K562 (cell line): Measurements from ENCODE around the gene PHYKPL. TPM values are rescaled to one million over a fixed set of nuclear protein-coding genes. Genes with fewer than 3 reads are reported as not detected.

Experiments used
- ATAC-seq: fragments of 200-7000 bp; cut with Tn5 transposase; 3 replicates; pipeline ENCODE4 v1.9.1; 2020; ENCODE audit warnings: moderate library complexity
- BruUV-seq: library from RNA; stranded (reverse); fragments of 400-500 nt; replicated peaks from 2 replicates; lab custom pipeline; 2021; lab: Mats Ljungman, UMichigan
- CTCF ChIA-PET: fragments of 300-600 bp; formaldehyde crosslinking; extraction: SDS; loops from one replicate; lab custom pipeline; 2021; ENCODE audit warnings: low intra/inter-chr PET ratio; lab: Yijun Ruan, JAX
- POLR2A ChIA-PET: fragments of 300-600, 350-650 bp; sonication (Branson Sonifier 250); formaldehyde crosslinking; extraction: SDS; loops from one replicate; lab custom pipeline; 2021; ENCODE audit warnings: antibody characterized with exemption, inconsistent platforms; lab: Yijun Ruan, JAX
- DNase-seq, 4 experiments: peaks; one replicate each; pipeline versions ENCODE4 v3.0.0 to v3.0.0-alpha.2; 2011 to 2018; ENCODE audit warnings: low spot score in 3 of 4, mixed read lengths in 3 of 4; ENCODE audit errors: extremely low read depth in 1 of 4
- FAIRE-seq: peaks from 2 replicates; lab custom pipeline; 2011; peaks lifted over from hg19 to GRCh38; lab: Jason Lieb, UNC
- H2AFZ ChIP-seq: 2 replicates; pipeline ENCODE4 v1.6.0; 2011; ENCODE audit warnings: low read depth, low read length, control low read depth, inconsistent platforms
- H3K27ac ChIP-seq: fragments of 200-600 bp; 3 replicates; pipeline ENCODE4 v1.8.0; 2011; ENCODE audit warnings: low read depth, mild to moderate bottlenecking, control low read depth, inconsistent platforms, low read length, moderate library complexity, mixed read lengths; ENCODE audit errors: extremely low read depth
- H3K27me3 ChIP-seq, 2 experiments: fragments of 300-600 bp in 1 of 2; 2 replicates in 1 of 2; 3 replicates in 1 of 2; pipeline versions ENCODE4 v1.6.0 to v1.8.0; 2011; ENCODE audit warnings: inconsistent platforms in 2 of 2, low read length in 2 of 2, mild to moderate bottlenecking in 1 of 2, mixed read lengths in 1 of 2, moderate library complexity in 1 of 2; ENCODE audit not compliant: control insufficient read depth in 2 of 2, insufficient read depth in 2 of 2
- H3K36me3 ChIP-seq: fragments of 300-600 bp; 3 replicates; pipeline ENCODE4 v1.8.0; 2011; ENCODE audit warnings: mild to moderate bottlenecking, low read length, inconsistent platforms; ENCODE audit not compliant: control insufficient read depth, insufficient read depth
- H3K4me1 ChIP-seq, 2 experiments: fragments of 200-600 bp in 1 of 2; replicated peaks in 1 of 2; 2 replicates in 1 of 2; 3 replicates in 1 of 2; pipeline versions ENCODE4 v1.5.1 to v1.8.0; 2011; ENCODE audit warnings: inconsistent platforms in 2 of 2, low read length in 2 of 2, mild to moderate bottlenecking in 1 of 2, mixed read lengths in 1 of 2, moderate library complexity in 1 of 2; ENCODE audit not compliant: control insufficient read depth in 2 of 2, insufficient read depth in 2 of 2
- H3K4me2 ChIP-seq: 2 replicates; pipeline ENCODE4 v1.6.1; 2011; ENCODE audit warnings: low read length, control low read depth, inconsistent platforms, mixed read lengths; ENCODE audit not compliant: insufficient read depth
- H3K4me3 ChIP-seq: fragments of 200-600 bp; sonication (generic), shearing (Covaris generic); 2 replicates; pipeline ENCODE4 v1.5.1; 2016; ENCODE audit warnings: control low read depth, inconsistent platforms
- H3K79me2 ChIP-seq: fragments of 200-600 bp; 3 replicates; pipeline ENCODE4 v1.8.0; 2011; ENCODE audit warnings: low read length, inconsistent platforms; ENCODE audit not compliant: control insufficient read depth, insufficient read depth
- H3K9ac ChIP-seq, 2 experiments: 2 replicates each; pipeline versions ENCODE4 v1.6.0 to v1.6.1; 2011; ENCODE audit warnings: low read depth in 2 of 2, low read length in 2 of 2, control low read depth in 1 of 2, inconsistent platforms in 1 of 2, mild to moderate bottlenecking in 1 of 2, mixed read lengths in 1 of 2; ENCODE audit not compliant: insufficient read depth in 1 of 2
- H3K9me1 ChIP-seq: one replicate; pipeline ENCODE4 v1.6.0; 2011; ENCODE audit warnings: inconsistent platforms, mild to moderate bottlenecking, low read length, moderate library complexity; ENCODE audit not compliant: control insufficient read depth, insufficient read depth
- H3K9me3 ChIP-seq: replicated peaks from 2 replicates; pipeline ENCODE4 v1.5.1; 2011; ENCODE audit warnings: low read depth, low read length, inconsistent platforms; ENCODE audit not compliant: control insufficient read depth, insufficient read depth
- H4K20me1 ChIP-seq: replicated peaks from 2 replicates; pipeline ENCODE4 v1.6.1; 2011; ENCODE audit warnings: low read length, inconsistent platforms, mixed read lengths; ENCODE audit not compliant: control insufficient read depth, insufficient read depth
- NFYB ChIP-seq: IDR thresholded peaks from 2 replicates; pipeline ENCODE4 v1.6.1; 2011; ENCODE audit warnings: mild to moderate bottlenecking, moderate library complexity; ENCODE audit not compliant: insufficient read length; ENCODE audit errors: extremely low read depth
- PHF20 ChIP-seq: fragments of 450-650 bp; IDR thresholded peaks from 2 replicates; pipeline ENCODE4 v1.6.1; 2018; ENCODE audit not compliant: partially characterized antibody
- SPI1 ChIP-seq: IDR thresholded peaks from 2 replicates; pipeline ENCODE4 v1.6.1; 2011; ENCODE audit warnings: low read depth, low read length, control low read depth, borderline replicate concordance
- SREBF2 ChIP-seq: sonication (generic); formaldehyde crosslinking; IDR thresholded peaks from 2 replicates; pipeline ENCODE4 v1.4.0; 2020; ENCODE audit warnings: mild to moderate bottlenecking, missing genetic modification reagents
- ZBTB17 ChIP-seq: fragments of 450-650 bp; formaldehyde crosslinking; IDR thresholded peaks from 2 replicates; pipeline ENCODE4 v1.4.0; 2020; ENCODE audit warnings: mild to moderate bottlenecking
- ZC3H4 ChIP-seq: sonication (generic); formaldehyde crosslinking; IDR thresholded peaks from 2 replicates; pipeline ENCODE4 v1.9.0; 2021; ENCODE audit warnings: missing genetic modification reagents, borderline replicate concordance
- ZEB2 ChIP-seq: fragments of 450-650 bp; IDR thresholded peaks from 2 replicates; pipeline ENCODE4 v1.6.1; 2016
- ZNF592 ChIP-seq: fragments of 450-650 bp; IDR thresholded peaks from 2 replicates; pipeline ENCODE4 v1.6.1; 2017; ENCODE audit warnings: antibody characterized with exemption, mild to moderate bottlenecking
- WGBS: fragments of 100-300 bp; shearing (Covaris generic); methylation state at CpG from one replicate; pipeline ENCODE4 v1.1.6; 2016; ENCODE audit warnings: low coverage, mixed read lengths; ENCODE audit not compliant: insufficient coverage; ENCODE audit errors: missing lambda C conversion rate; 5-methylcytosine and 5-hydroxymethylcytosine counted together
- in situ Hi-C: fragments of 300-500 bp; cut with MboI; formaldehyde crosslinking; loops from 4 replicates; pipeline ENCODE4 v1.15.0; 2018; ENCODE audit warnings: inconsistent platforms, mixed read lengths
- intact Hi-C: fragments of 100-400 bp; cut with micrococcal nuclease; formaldehyde crosslinking; loops from 2 replicates; pipeline ENCODE4 v1.14.2; 2022
- polyA plus RNA-seq, 8 experiments: library from polyadenylated mRNA; depleted of rRNA in 4 of 8; stranded (reverse) in 5 of 8; unstranded in 3 of 8; fragments of >200 nt; fragmentation: Nextera tagmentation in 2 of 8; fragmentation: Illumina TruSeq in 1 of 8; extraction: Ambion mirVana in 2 of 8; extraction: Trizol in 1 of 8; gene quantifications; 2 replicates each; pipeline versions ENCODE4 v1.2.1 to v1.2.3, GENCODE V29; 2011 to 2014; ENCODE audit warnings: inconsistent platforms in 1 of 8, missing spikeins in 1 of 8
- total RNA-seq, 7 experiments: library from RNA; depleted of rRNA in 6 of 7; stranded (reverse); fragments of >200 nt in 6 of 7; fragmentation: Illumina TruSeq in 2 of 7; extraction: Trizol in 2 of 7; gene quantifications; 2 replicates each; pipeline versions ENCODE4 v1.2.1 to v1.2.3, GENCODE V29; 2011 to 2021; ENCODE audit warnings: low replicate concordance in 1 of 7
- TF ChIP-seq, protein P1 (sequence below), 2 experiments: fragments of 250-450 bp in 1 of 2; fragments of 450-650 bp in 1 of 2; sonication (Bioruptor Pico) in 1 of 2; IDR thresholded peaks; 2 replicates each; pipeline versions ENCODE4 v1.6.1 to v1.8.0; 2016 to 2021; ENCODE audit warnings: mild to moderate bottlenecking in 2 of 2, moderate library complexity in 2 of 2, missing compliant biosample characterization in 1 of 2, missing genetic modification characterization in 1 of 2
- TF ChIP-seq, protein P2 (sequence below): fragments of 450-650 bp; IDR thresholded peaks from 2 replicates; pipeline ENCODE4 v1.6.1; 2016; ENCODE audit warnings: missing biosample characterization, missing genetic modification characterization
- TF ChIP-seq, protein P3 (sequence below): sonication (generic); formaldehyde crosslinking; IDR thresholded peaks from 2 replicates; pipeline ENCODE4 v1.8.0; 2023; ENCODE audit warnings: mild to moderate bottlenecking, missing genetic modification reagents

The PHYKPL gene
- total and polyA plus RNA-seq, 9 of the 15 experiments (the other 6 are each of a cell fraction or from before 2014, with no cell fraction given), result 4.7 to 34.7 (median 18.6) TPM

DNA sequence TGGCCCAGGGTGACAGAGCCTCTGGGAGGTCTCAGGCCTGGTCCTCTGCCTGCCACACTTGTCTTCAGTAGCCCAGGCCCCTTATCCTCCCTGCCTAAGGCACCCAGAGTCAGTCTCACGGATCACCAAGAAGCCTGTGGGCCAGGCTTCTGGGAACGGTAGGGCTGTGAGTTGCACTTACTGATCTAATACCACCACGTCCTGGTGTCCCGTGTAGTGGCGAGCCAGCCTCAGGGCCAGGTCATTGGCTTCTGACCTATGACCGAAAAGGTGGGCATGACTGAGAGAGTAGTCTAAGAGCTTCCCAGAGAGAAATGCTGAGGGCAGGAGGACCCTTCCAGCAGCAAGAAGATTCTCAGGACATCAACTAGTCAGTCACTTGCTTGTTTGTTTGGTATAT, 7.4 kb downstream of the PHYKPL start:
- POLR2A ChIA-PET, result interaction anchor here (0.6 to 13.2 kb wide), 4 partner anchors 10 to 786 kb away, joined by 3 to 162 read pairs (median 4); no protein-coding TSS in a partner anchor

More for the DNA sequence above, 7.4 kb downstream of the PHYKPL start:
- CTCF ChIA-PET, result no interaction called here
- TF ChIP-seq, protein P1, sequence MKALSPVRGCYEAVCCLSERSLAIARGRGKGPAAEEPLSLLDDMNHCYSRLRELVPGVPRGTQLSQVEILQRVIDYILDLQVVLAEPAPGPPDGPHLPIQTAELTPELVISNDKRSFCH (CRISPR knock-in tag; IDR thresholded peaks at IDR 0.05), result no peak
- TF ChIP-seq, protein P1 (tag; IDR thresholded peaks at IDR 0.05), result no peak
- TF ChIP-seq, protein P2, sequence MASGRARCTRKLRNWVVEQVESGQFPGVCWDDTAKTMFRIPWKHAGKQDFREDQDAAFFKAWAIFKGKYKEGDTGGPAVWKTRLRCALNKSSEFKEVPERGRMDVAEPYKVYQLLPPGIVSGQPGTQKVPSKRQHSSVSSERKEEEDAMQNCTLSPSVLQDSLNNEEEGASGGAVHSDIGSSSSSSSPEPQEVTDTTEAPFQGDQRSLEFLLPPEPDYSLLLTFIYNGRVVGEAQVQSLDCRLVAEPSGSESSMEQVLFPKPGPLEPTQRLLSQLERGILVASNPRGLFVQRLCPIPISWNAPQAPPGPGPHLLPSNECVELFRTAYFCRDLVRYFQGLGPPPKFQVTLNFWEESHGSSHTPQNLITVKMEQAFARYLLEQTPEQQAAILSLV (tag), result no peak
- TF ChIP-seq ZC3H4 (CRISPR knock-in tag), result no peak
- TF ChIP-seq PHF20, result no peak
- TF ChIP-seq, protein P3, sequence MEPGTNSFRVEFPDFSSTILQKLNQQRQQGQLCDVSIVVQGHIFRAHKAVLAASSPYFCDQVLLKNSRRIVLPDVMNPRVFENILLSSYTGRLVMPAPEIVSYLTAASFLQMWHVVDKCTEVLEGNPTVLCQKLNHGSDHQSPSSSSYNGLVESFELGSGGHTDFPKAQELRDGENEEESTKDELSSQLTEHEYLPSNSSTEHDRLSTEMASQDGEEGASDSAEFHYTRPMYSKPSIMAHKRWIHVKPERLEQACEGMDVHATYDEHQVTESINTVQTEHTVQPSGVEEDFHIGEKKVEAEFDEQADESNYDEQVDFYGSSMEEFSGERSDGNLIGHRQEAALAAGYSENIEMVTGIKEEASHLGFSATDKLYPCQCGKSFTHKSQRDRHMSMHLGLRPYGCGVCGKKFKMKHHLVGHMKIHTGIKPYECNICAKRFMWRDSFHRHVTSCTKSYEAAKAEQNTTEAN (CRISPR knock-in tag), result no peak
- TF ChIP-seq ZBTB17 (CRISPR knock-in tag), result no peak
- no peak for TF ChIP-seq SREBF2 (CRISPR knock-in tag)
- TF ChIP-seq NFYB, result no peak
- no peak for TF ChIP-seq ZEB2
- TF ChIP-seq SPI1, result no peak
- TF ChIP-seq ZNF592, result no peak
- FAIRE-seq (no peak), ATAC-seq (no peak), DNase-seq (no peak)
- no TSS peak for BruUV-seq
- H2AFZ ChIP-seq, result no peak overlapping the region
- H4K20me1 ChIP-seq, result peaks cover 9% of the 10 kb centered on the region
- H3K4me2 ChIP-seq, result no peak overlapping the region
- in situ Hi-C loops, result no loop called here
- H3K4me3 ChIP-seq, result no peak overlapping the region
- no peaks in the 10 kb centered on the region for H3K9me3 ChIP-seq
- peaks cover 5% of the 10 kb centered on the region for H3K9me1 ChIP-seq
- H3K36me3 ChIP-seq, result peaks cover 90% of the 10 kb centered on the region
- H3K9ac ChIP-seq, result peak overlapping the region in 1 of 2 experiments; percentile 41; a peak in 1 of 4 replicates
- H3K27ac ChIP-seq, result no peak overlapping the region
- 80% methylated on average over 6 of the region's 6 CpGs for WGBS
- intact Hi-C loops, result no loop called here
- H3K79me2 ChIP-seq, result peaks cover 12% of the 10 kb centered on the region
- peaks cover 10 to 28% of the 10 kb centered on the region in 2 experiments; a peak in 4 of 5 replicates for H3K4me1 ChIP-seq
- H3K27me3 ChIP-seq, result no peaks in the 10 kb centered on the region
